Erythroblast (primary cell): ENCODE measurements around the gene HSPA14.

Experiments used
- GATA1 ChIP-seq: IDR thresholded peaks from 2 replicates; pipeline ENCODE4 v1.6.1; 2011; ENCODE audit warnings: low read depth, mild to moderate bottlenecking, control low read depth, low read length, moderate library complexity
- POLR2A ChIP-seq: IDR thresholded peaks from 2 replicates; pipeline ENCODE4 v1.6.1; 2011; ENCODE audit warnings: mild to moderate bottlenecking, low read length

DNA sequence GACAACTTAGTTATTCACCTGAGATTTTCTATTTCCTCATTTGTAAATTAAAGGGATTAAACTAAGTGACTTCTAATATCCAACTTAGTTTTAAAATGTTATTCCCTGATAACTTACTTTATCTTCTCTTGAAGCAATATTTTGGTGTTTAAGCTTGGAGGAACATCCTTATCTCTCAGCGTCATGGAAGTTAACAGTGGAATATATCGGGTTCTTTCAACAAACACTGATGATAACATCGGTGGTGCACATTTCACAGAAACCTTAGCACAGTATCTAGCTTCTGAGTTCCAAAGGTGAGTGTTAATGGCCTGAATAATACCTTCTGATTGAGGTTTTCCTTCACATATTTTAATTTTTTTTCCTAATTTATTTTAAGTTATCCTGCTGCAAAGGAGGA lies 14.1 kb downstream of the HSPA14 start:
- no peak for TF ChIP-seq POLR2A
- no peak for TF ChIP-seq GATA1
